ENCODE data around the gene ACTRT2.

DNA sequence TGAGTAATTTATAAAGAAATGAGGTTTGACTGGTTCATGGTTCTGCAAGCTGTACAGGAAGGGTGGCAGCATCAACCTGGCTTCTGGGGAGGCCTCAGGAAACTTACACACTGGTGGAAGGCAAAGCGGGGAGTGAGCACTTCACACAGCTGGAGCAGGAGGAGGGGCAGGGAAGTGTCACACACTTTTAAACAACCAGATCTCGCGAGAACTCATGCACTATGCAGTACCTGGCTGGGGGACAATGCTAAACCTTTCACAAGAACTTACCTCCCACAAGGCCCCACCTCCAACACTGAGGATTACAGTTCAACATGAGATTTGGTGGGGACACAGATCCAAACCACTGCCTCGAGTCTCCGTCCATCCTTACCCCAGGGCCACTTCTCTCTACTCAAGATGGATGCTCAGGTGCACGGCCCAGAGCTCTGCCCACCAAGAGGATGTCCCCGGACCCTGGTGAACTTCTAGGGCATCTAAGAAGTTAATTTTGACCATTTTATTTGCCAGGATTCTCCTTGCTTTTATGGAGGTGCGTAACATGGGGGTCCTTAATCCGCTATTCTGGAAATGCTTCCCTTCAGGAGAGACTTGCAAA is 22.7 kb upstream of the ACTRT2 start:
- TF ChIP-seq, protein P1, sequence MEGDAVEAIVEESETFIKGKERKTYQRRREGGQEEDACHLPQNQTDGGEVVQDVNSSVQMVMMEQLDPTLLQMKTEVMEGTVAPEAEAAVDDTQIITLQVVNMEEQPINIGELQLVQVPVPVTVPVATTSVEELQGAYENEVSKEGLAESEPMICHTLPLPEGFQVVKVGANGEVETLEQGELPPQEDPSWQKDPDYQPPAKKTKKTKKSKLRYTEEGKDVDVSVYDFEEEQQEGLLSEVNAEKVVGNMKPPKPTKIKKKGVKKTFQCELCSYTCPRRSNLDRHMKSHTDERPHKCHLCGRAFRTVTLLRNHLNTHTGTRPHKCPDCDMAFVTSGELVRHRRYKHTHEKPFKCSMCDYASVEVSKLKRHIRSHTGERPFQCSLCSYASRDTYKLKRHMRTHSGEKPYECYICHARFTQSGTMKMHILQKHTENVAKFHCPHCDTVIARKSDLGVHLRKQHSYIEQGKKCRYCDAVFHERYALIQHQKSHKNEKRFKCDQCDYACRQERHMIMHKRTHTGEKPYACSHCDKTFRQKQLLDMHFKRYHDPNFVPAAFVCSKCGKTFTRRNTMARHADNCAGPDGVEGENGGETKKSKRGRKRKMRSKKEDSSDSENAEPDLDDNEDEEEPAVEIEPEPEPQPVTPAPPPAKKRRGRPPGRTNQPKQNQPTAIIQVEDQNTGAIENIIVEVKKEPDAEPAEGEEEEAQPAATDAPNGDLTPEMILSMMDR (IDR thresholded peaks at IDR 0.05), result no peak
- TF ChIP-seq POLR2A (IDR thresholded peaks at IDR 0.05; ENCODE audit: low read depth), result no peak

All from esophagus muscularis mucosa (tissue), 3 donors.